IMR-90 (cell line): Measurements from ENCODE around the gene ASAP2.

Source experiments
- CHD1 ChIP-seq: IDR thresholded peaks from 2 replicates; pipeline ENCODE4 v1.6.1; 2012; ENCODE audit warnings: low read depth, low read length, improper control_type of control experiment
- RAD21 ChIP-seq: IDR thresholded peaks from 2 replicates; pipeline ENCODE4 v1.6.1; 2012; ENCODE audit warnings: low read length, improper control_type of control experiment
- TF ChIP-seq, protein P1 (sequence below): conservative IDR thresholded peaks from 2 replicates; pipeline ENCODE4 v1.5.1; 2012; ENCODE audit warnings: mild to moderate bottlenecking, low read depth, low read length, improper control_type of control experiment
- TF ChIP-seq, protein P2 (sequence below): fragments of 150-350 bp; IDR thresholded peaks from 2 replicates; pipeline ENCODE4 v1.6.1; 2016; ENCODE audit warnings: low read depth, mild to moderate bottlenecking, low read length, moderate library complexity, borderline replicate concordance

DNA sequence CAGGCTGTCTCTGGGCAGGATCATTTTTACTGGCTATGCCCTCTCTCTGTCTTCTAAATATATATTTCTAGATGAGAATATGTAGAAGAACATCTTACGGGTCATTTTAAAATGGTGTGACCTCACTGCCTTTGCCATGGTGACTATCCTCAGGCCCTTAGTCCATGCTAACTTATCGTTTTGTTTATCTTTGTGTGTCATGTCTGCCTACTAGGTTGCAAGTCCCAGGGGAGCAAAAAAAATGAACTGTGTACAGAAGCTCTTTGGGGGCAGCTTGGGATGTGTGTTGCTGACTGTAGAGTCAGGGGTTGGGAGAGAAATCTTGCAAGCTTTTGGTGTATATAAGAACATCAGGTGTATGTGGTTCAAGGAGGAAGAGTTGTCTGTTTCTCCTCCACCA lies 227.9 kb downstream of the ASAP2 start:
- TF ChIP-seq, protein P1, sequence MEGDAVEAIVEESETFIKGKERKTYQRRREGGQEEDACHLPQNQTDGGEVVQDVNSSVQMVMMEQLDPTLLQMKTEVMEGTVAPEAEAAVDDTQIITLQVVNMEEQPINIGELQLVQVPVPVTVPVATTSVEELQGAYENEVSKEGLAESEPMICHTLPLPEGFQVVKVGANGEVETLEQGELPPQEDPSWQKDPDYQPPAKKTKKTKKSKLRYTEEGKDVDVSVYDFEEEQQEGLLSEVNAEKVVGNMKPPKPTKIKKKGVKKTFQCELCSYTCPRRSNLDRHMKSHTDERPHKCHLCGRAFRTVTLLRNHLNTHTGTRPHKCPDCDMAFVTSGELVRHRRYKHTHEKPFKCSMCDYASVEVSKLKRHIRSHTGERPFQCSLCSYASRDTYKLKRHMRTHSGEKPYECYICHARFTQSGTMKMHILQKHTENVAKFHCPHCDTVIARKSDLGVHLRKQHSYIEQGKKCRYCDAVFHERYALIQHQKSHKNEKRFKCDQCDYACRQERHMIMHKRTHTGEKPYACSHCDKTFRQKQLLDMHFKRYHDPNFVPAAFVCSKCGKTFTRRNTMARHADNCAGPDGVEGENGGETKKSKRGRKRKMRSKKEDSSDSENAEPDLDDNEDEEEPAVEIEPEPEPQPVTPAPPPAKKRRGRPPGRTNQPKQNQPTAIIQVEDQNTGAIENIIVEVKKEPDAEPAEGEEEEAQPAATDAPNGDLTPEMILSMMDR: no peak
- TF ChIP-seq, protein P2, sequence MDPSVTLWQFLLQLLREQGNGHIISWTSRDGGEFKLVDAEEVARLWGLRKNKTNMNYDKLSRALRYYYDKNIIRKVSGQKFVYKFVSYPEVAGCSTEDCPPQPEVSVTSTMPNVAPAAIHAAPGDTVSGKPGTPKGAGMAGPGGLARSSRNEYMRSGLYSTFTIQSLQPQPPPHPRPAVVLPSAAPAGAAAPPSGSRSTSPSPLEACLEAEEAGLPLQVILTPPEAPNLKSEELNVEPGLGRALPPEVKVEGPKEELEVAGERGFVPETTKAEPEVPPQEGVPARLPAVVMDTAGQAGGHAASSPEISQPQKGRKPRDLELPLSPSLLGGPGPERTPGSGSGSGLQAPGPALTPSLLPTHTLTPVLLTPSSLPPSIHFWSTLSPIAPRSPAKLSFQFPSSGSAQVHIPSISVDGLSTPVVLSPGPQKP: no peak
- TF ChIP-seq CHD1 (no peak), RAD21 (no peak)
